GM10248 (cell line): ENCODE data around the gene CEP120.
A peak's percentile ranks its signal among the peaks of the same experiment; 100 is the strongest.
"Not testable (repeated sequence)": the region's sequence is repeated elsewhere in the genome, so short reads cannot be mapped to it uniquely, and the experiment has no call there.

Source experiments
- CTCF ChIA-PET: fragments of 300-600 bp; sonication (Branson Sonifier 250); formaldehyde crosslinking; extraction: SDS; loops from one replicate; lab custom pipeline; 2021; ENCODE audit warnings: antibody characterized with exemption; lab: Yijun Ruan, JAX
- POLR2A ChIA-PET: fragments of 350-650 bp; sonication (Branson Sonifier 250); formaldehyde crosslinking; extraction: SDS; loops from one replicate; lab custom pipeline; 2020; ENCODE audit warnings: antibody characterized with exemption; lab: Yijun Ruan, JAX
- DNase-seq: peaks from one replicate; pipeline ENCODE4 v3.0.0; 2012; ENCODE audit errors: extremely low spot score
- TF ChIP-seq, protein P1 (sequence below): IDR thresholded peaks from 2 replicates; pipeline ENCODE4 v1.5.1; 2012; ENCODE audit warnings: mild to moderate bottlenecking, low read depth; ENCODE audit errors: extremely low read depth, missing control alignments, control extremely low read depth

CEP120 gene

DNA sequence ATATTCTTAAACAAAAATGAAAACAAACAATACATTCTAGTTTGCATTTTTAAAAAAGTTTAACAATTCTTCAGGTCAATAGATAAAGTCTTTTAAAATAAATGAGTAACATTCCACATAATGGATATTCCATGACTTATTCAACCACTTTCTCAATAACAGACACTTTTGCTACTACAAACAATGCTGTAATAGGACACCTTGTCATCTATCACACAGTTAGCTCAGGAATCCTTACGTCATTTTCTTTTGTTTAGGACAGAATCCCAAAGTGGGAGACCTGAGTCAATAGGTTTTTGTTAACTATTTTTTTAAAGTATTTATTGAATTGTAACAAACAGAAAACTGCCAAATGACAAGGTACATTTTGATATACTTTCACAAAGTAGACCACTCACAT, 72.5 kb downstream of the CEP120 start:
- ChIA-PET CTCF (interaction anchor here (1.2 kb wide), 1 partner anchor 11 kb away, joined by 3 read pairs; no protein-coding TSS in a partner anchor), POLR2A (no interaction called here)
- TF ChIP-seq, protein P1, sequence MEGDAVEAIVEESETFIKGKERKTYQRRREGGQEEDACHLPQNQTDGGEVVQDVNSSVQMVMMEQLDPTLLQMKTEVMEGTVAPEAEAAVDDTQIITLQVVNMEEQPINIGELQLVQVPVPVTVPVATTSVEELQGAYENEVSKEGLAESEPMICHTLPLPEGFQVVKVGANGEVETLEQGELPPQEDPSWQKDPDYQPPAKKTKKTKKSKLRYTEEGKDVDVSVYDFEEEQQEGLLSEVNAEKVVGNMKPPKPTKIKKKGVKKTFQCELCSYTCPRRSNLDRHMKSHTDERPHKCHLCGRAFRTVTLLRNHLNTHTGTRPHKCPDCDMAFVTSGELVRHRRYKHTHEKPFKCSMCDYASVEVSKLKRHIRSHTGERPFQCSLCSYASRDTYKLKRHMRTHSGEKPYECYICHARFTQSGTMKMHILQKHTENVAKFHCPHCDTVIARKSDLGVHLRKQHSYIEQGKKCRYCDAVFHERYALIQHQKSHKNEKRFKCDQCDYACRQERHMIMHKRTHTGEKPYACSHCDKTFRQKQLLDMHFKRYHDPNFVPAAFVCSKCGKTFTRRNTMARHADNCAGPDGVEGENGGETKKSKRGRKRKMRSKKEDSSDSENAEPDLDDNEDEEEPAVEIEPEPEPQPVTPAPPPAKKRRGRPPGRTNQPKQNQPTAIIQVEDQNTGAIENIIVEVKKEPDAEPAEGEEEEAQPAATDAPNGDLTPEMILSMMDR: no peak
- no peak for DNase-seq

DNA sequence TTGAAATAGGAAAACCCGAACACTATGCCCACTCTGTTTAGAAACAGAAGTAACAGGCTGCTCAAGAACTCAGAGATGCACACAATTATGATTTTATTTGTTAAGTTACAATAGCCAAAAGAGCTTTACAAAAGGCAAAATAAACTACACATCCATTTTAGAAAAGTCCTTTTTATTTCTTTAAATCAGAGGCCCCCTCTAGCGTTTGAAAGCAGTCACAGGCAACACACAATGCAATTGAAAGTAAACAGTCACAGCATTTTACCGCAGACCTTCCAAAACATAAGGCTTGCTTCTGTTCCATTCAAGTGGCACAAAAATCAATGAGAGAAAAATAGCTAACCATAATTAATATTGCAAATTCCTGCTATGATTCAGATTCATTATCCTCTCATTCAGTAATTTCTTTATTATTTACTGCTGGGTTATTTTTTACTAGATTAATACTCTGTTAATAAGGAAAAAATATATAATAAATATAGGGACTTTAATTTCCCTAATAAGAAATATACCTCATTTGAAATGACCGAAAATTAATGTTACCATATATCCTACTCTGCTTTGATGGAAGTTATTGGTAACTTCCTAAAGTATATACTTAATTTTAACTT, 78.3 kb downstream of the CEP120 start:
- TF ChIP-seq, protein P1: peak; percentile 48
- ChIA-PET POLR2A (no interaction called here), CTCF (no interaction called here)
- DNase-seq: no peak

GRCh38 chr5:123340928-123341327, 82.3 kb downstream of the CEP120 start:
- ChIA-PET POLR2A (no interaction called here), CTCF (no interaction called here)
- DNase-seq: no peak
- TF ChIP-seq, protein P1: no peak

GRCh38 chr5:123308377-123308776, 114.8 kb downstream of the CEP120 start:
- CTCF ChIA-PET, DNase-seq, POLR2A ChIA-PET: not testable (repeated sequence)

- ChIA-PET CTCF (no interaction called here), POLR2A (no interaction called here)
- TF ChIP-seq, protein P1: no peak
- no peak for DNase-seq
Observed at GRCh38 chr5:123305751-123306150, 117.5 kb downstream of the CEP120 start.

DNA sequence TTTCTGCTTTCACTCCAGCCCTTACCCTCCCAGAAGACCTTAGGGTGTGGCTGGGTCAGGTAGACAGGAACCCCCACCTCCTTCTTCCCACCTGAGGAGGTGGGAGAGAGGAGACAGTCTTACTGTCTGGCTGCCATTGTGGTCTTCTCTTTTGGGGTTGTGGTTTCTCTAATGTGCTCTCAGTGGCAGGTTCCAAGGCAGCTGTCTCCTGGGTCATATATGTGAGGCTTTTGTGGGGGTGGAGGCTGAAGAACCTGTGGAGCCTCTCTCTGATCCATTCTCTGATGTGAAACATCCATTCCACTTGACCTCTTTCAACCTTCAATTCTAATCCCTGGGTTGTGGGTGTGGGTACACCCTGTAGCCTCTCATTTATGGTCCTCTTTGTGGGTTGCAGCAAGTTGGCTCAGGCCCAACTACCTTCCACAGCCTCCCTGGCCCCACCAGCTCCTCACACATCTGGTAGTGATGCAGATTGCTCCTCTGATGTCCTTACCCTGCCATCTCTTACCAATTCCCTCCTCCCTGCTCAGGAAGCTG, 118.4 kb downstream of the CEP120 start:
- CTCF ChIA-PET: no interaction called here
- TF ChIP-seq, protein P1: no peak
- DNase-seq: no peak
- POLR2A ChIA-PET: no interaction called here

DNA sequence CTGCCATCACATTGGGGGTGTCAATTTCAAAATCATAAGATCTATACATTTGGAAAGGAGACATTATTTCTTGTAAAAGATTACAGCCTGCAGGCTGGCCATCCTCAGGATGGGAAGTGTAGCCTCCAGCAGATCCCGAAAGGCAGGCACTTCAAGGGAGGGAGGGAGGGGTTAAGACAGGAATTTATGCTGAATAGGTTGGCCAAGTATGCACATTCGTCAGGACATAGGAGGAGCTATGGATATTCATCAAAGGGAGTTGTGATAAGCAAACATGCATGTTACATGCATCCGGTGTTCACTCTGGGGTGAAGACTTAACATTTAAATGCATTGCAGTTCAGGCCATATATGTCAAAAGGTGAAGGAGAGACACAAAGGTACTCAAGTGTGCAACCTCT, 119.4 kb downstream of the CEP120 start:
- TF ChIP-seq, protein P1: no peak
- no peak for DNase-seq
- CTCF ChIA-PET: no interaction called here
- POLR2A ChIA-PET: no interaction called here
